ENCODE data around the gene EPM2AIP1. TPM values are rescaled to one million over a fixed set of nuclear protein-coding genes. Genes with fewer than 3 reads are reported as not detected.

Gene EPM2AIP1
- total and polyA plus RNA-seq, 8 donors, result 2.4 to 37.3 (median 8.4) TPM

DNA sequence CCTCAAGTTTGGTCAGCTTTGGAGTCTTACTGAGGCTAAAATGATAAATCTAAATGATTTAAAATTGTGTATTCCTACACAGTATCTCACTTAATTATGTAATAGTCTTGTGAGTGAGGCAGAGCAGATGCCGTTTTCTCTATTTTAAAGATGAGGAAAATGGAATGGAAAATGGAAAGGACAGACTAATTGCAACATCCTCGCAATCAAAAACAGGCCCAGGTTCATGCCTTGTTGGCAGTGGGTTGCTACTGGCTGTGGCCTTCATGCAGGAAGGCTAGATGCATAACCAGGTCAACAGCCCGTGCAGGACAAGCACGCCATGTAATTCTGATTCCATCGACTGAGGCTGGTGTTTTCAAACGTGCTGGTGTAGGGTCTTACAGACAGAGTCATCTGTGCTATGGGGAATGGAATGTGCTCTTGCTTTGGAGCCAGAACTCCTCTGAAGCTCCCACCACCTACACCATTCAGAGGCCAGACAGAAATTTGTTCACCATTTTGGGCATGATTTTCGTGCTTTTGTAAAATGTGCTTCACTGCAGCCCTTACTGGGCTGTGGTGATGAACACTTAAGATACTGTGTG lies 38.3 kb upstream of the EPM2AIP1 start:
- no peak overlapping the region for H3K4me3 ChIP-seq
- H3K27ac ChIP-seq, result peak overlapping the region in 4 of 5 donors; percentile 30 to 74 (median 38)
- TF ChIP-seq POLR2A (IDR thresholded peaks at IDR 0.05) (no peak), EP300 (IDR thresholded peaks at IDR 0.05) (no peak), POLR2AphosphoS5 (IDR thresholded peaks at IDR 0.05) (no peak)
- TF ChIP-seq, protein P1, sequence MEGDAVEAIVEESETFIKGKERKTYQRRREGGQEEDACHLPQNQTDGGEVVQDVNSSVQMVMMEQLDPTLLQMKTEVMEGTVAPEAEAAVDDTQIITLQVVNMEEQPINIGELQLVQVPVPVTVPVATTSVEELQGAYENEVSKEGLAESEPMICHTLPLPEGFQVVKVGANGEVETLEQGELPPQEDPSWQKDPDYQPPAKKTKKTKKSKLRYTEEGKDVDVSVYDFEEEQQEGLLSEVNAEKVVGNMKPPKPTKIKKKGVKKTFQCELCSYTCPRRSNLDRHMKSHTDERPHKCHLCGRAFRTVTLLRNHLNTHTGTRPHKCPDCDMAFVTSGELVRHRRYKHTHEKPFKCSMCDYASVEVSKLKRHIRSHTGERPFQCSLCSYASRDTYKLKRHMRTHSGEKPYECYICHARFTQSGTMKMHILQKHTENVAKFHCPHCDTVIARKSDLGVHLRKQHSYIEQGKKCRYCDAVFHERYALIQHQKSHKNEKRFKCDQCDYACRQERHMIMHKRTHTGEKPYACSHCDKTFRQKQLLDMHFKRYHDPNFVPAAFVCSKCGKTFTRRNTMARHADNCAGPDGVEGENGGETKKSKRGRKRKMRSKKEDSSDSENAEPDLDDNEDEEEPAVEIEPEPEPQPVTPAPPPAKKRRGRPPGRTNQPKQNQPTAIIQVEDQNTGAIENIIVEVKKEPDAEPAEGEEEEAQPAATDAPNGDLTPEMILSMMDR (IDR thresholded peaks at IDR 0.05), result no peak
- H3K9me3 ChIP-seq, result peaks cover 0 to 9% (median 6%) of the 10 kb centered on the region in 4 donors
- H3K27me3 ChIP-seq, result no peaks in the 10 kb centered on the region
- intact Hi-C loops (cut with DNase I; ENCODE audit: low total_unique reads), result no loop called here
- 72 to 88% (median 86%) methylated on average over 7 of the region's 7 CpGs for WGBS, 5 donors
- no peak for DNase-seq
- H3K36me3 ChIP-seq, result peaks cover 6 to 98% (median 93%) of the 10 kb centered on the region in 4 donors
- peaks cover 0 to 51% (median 24%) of the 10 kb centered on the region in 4 donors for H3K4me1 ChIP-seq

DNA sequence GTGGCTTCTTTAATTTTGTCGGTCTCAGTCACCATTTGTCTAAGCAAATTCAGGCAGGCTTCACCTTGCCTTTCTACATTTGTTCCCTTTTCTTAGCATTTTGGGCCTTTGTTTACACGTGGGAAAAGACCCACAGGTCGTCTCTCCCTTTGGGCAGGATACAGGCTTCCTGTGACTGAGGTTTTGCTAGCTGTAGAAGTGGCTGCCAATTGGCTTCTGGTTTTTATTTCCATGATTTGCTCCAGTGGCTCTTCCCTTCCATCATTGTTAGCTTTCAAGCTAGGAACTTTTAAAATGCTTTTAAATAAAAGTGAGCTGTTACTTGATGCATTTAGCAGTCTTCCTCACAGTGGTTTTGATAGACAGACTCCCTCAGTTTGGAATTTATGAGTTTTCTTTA lies 37.7 kb upstream of the EPM2AIP1 start:
- Histone ChIP-seq H3K4me1 (peaks cover 0 to 51% (median 24%) of the 10 kb centered on the region in 4 donors), H3K4me3 (no peak overlapping the region), H3K36me3 (peaks cover 9 to 98% (median 93%) of the 10 kb centered on the region in 4 donors), H3K9me3 (peaks cover 0 to 3% (median 1%) of the 10 kb centered on the region in 4 donors), H3K27ac (peak overlapping the region in 4 of 5 donors; percentile 30 to 74 (median 38)), H3K27me3 (no peaks in the 10 kb centered on the region)
- WGBS, 5 donors, result 44 to 61% (median 55%) methylated on average over 3 of the region's 3 CpGs
- intact Hi-C loops (cut with DNase I; ENCODE audit: low total_unique reads), result no loop called here
- no peak for DNase-seq
- TF ChIP-seq POLR2AphosphoS5 (IDR thresholded peaks at IDR 0.05) (no peak), POLR2A (IDR thresholded peaks at IDR 0.05) (no peak), EP300 (IDR thresholded peaks at IDR 0.05) (no peak)
- TF ChIP-seq, protein P1 (IDR thresholded peaks at IDR 0.05), result no peak

DNA sequence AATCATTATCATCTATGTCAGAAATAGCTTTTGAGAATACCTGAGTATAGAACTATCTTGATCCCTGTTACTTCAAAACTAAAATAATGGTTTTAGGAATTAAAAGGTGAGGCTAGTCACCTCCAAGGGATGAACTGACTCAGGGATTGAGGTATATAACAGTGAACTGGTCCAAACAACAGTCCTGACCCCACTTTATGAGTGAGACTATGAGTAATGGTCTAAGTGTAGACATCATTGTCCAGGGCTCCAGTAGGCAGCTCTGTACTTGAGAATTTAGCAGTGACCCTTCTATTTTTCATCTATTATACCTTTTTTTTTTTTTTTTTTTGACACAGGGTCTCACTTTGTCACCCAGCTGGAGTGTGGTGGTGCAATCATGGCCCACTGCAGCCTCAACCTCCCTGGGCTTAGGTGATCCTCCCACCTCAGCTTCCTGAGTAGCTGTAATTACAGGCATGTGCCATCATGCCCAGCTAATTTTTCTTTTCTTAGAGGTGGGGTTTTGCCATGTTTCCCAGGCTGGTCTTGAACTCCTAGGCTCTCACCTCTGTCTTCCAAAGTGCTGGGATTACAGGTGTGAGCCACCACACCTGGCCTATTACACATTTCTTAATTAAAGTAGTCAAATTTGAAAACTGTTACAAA lies 36.7 kb upstream of the EPM2AIP1 start:
- H3K4me1 ChIP-seq, result peaks cover 0 to 51% (median 24%) of the 10 kb centered on the region in 4 donors
- intact Hi-C loops (cut with DNase I; ENCODE audit: low total_unique reads), result loop anchor here (10.0 kb wide), 1 partner anchor 185 kb away; no protein-coding TSS in a partner anchor
- no peaks in the 10 kb centered on the region for H3K27me3 ChIP-seq
- no peak for DNase-seq
- no peak overlapping the region for H3K4me3 ChIP-seq
- peak overlapping the region in 3 of 5 donors; percentile 30 to 74 (median 44) for H3K27ac ChIP-seq
- H3K9me3 ChIP-seq, result no peaks in the 10 kb centered on the region
- H3K36me3 ChIP-seq, result peaks cover 10 to 93% (median 89%) of the 10 kb centered on the region in 4 donors
- TF ChIP-seq, protein P1 (IDR thresholded peaks at IDR 0.05), result no peak
- TF ChIP-seq EP300 (IDR thresholded peaks at IDR 0.05), result no peak
- TF ChIP-seq POLR2A (IDR thresholded peaks at IDR 0.05), result no peak
- TF ChIP-seq POLR2AphosphoS5 (IDR thresholded peaks at IDR 0.05), result no peak

DNA sequence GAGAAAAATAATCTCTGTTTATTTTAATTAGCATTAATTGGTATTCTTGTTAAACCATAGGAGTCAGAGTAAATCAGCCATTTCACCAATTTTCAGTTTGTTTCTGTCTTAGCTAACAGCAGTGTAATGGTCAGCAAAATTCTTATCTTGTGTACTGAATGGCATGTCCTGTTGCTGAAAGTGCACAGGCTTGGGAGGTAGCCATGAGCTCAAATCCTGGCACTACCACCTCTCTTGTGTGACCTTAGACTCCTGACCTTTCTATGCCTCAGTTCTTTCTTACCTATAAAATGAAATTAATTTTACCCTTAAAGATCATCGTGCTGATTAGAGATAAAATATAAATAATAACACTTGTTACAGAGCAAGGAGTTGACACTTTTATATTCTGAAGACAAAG lies 36.2 kb upstream of the EPM2AIP1 start:
- H3K4me3 ChIP-seq, result no peak overlapping the region
- peaks cover 0 to 51% (median 24%) of the 10 kb centered on the region in 4 donors for H3K4me1 ChIP-seq
- peak in 1 of 2 donors; percentile 37 for DNase-seq
- no peaks in the 10 kb centered on the region for H3K27me3 ChIP-seq
- H3K27ac ChIP-seq, result peak overlapping the region in 2 of 5 donors; percentile 1 to 44
- no peak for TF ChIP-seq POLR2A (IDR thresholded peaks at IDR 0.05)
- TF ChIP-seq POLR2AphosphoS5 (IDR thresholded peaks at IDR 0.05), result no peak
- no peak for TF ChIP-seq EP300 (IDR thresholded peaks at IDR 0.05)
- TF ChIP-seq, protein P1 (IDR thresholded peaks at IDR 0.05), result no peak
- peaks cover 12 to 93% (median 87%) of the 10 kb centered on the region in 4 donors for H3K36me3 ChIP-seq
- H3K9me3 ChIP-seq, result no peaks in the 10 kb centered on the region
- intact Hi-C loops (cut with DNase I; ENCODE audit: low total_unique reads), result loop anchor here (10.0 kb wide), 1 partner anchor 186 kb away; no protein-coding TSS in a partner anchor
- WGBS, 5 donors, result 81 to 94% (median 85%) methylated on average over 1 of the region's 1 CpG
